Colonic mucosa (tissue), 4 donors: ENCODE measurements around the gene ALDH3B2. TPM values are rescaled to one million over a fixed set of nuclear protein-coding genes. Genes with fewer than 3 reads are reported as not detected.
"Not testable (repeated sequence)": the region's sequence is repeated elsewhere in the genome, so short reads cannot be mapped to it uniquely, and the experiment has no call there.

Source experiments
- DNase-seq: peaks from one replicate; pipeline ENCODE4 v3.0.0-alpha.2; 2020
- H3K27ac ChIP-seq: fragments of 200-600 bp; one replicate; pipeline ENCODE4 v1.8.0; 2021
- H3K27me3 ChIP-seq: fragments of 200-600 bp; one replicate; pipeline ENCODE4 v1.8.0; 2021
- H3K36me3 ChIP-seq: fragments of 200-600 bp; one replicate; pipeline ENCODE4 v1.8.0; 2021
- H3K4me1 ChIP-seq: fragments of 200-600 bp; one replicate; pipeline ENCODE4 v1.8.0; 2021; ENCODE audit warnings: mild to moderate bottlenecking
- H3K4me3 ChIP-seq: fragments of 200-600 bp; one replicate; pipeline ENCODE4 v1.8.0; 2021
- H3K9ac ChIP-seq, 2 donors: one replicate each; pipeline ENCODE4 v1.7.0; 2013; ENCODE audit warnings: control low read depth in 2 of 2, low read depth in 2 of 2, low read length in 2 of 2
- H3K9me3 ChIP-seq: fragments of 200-600 bp; one replicate; pipeline ENCODE4 v1.8.0; 2021
- intact Hi-C: fragments of 100-400 bp; cut with DNase I; formaldehyde crosslinking; loops from one replicate; pipeline ENCODE4 v1.14.1; 2022
- total RNA-seq, 2 donors: library from RNA; stranded (reverse); fragmentation: NEBNext Ultra II Directional in 1 of 2; extraction: Animal tissue kit (Norgen Biotek cat#: 25700) in 1 of 2; gene quantifications; one replicate each; pipeline ENCODE4 v1.2.1, GENCODE V29; 2021
- TF ChIP-seq, protein P1 (sequence below): fragments of 200-600 bp; IDR thresholded peaks from one replicate; pipeline ENCODE4 v1.8.0; 2022; ENCODE audit warnings: antibody characterized with exemption, mild to moderate bottlenecking
- donor health status: healthy.
- donor health status: DM: no; HTN: no; CAD: no.
- donor health status: DM: no; HTN: no; CAD: no.

The ALDH3B2 gene
- total RNA-seq, 2 donors from 2014 or later: 0.08 to 0.89 TPM

DNA sequence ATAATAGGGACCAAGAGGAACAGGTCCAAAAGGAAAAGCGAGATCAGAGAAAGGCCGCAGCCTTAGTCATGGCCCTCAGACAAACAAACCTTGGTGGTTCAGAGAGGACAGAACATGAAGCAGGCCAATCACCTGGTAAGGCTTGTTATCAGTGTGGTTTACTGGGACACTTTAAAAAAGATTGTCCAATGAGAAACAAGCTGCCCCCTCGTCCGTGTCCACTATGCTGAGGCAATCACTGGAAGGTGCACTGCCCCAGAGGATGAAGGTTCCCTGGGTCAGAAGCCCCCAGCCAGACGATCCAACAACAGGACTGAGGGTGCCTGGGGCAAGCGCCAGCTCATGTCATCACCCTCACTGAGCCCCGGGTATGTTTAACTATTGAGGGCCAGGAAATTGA lies 51.5 kb downstream of the ALDH3B2 start:
- H3K9ac ChIP-seq, intact Hi-C loops, H3K36me3 ChIP-seq, H3K9me3 ChIP-seq, DNase-seq, H3K4me3 ChIP-seq, H3K27me3 ChIP-seq, H3K4me1 ChIP-seq, H3K27ac ChIP-seq: not testable (repeated sequence)

DNA sequence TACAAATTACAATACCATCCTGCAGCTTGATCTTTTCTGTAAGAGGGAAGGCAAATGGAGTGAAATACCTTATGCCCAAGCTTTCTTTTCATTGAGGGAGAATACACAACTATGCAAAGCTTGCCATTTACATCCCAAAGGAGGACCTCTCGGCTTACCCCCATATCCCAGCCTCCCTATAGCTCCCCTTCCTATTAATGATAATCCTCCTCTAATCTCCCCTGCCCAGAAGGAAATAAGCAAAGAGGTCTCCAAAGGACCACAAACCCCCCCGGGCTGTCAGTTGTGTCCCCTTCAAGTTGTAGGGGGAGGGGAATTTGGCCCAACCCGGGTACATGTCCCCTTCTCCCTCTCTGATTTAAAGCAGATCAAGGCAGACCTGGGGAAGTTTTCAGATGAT lies 52.5 kb downstream of the ALDH3B2 start:
- DNase-seq, intact Hi-C loops, H3K36me3 ChIP-seq, H3K27me3 ChIP-seq, H3K4me3 ChIP-seq, H3K27ac ChIP-seq, H3K9ac ChIP-seq, H3K4me1 ChIP-seq, H3K9me3 ChIP-seq: not testable (repeated sequence)

DNA sequence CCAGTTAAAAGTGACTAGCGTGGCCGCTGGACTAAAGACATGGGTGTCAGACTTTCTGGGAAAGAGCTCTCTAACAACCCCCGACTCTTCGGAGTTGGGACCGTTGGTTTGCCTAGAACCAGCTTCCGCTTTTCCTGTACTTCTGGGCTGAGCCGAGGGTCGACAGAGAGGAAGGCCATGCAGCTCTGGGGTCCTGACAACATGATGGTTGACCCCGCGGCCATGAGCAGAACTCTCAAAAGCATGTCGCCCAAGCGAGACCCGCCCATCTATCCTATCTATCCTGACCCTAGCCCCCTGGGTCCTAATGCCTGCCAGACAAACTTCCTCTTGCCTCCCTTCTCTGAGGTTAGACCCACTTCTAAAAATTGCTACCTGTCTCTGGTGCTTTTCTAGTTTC lies 53.8 kb downstream of the ALDH3B2 start:
- intact Hi-C loops, H3K9ac ChIP-seq, H3K36me3 ChIP-seq, H3K27me3 ChIP-seq, H3K27ac ChIP-seq, DNase-seq, H3K4me3 ChIP-seq, H3K9me3 ChIP-seq, H3K4me1 ChIP-seq: not testable (repeated sequence)

DNA sequence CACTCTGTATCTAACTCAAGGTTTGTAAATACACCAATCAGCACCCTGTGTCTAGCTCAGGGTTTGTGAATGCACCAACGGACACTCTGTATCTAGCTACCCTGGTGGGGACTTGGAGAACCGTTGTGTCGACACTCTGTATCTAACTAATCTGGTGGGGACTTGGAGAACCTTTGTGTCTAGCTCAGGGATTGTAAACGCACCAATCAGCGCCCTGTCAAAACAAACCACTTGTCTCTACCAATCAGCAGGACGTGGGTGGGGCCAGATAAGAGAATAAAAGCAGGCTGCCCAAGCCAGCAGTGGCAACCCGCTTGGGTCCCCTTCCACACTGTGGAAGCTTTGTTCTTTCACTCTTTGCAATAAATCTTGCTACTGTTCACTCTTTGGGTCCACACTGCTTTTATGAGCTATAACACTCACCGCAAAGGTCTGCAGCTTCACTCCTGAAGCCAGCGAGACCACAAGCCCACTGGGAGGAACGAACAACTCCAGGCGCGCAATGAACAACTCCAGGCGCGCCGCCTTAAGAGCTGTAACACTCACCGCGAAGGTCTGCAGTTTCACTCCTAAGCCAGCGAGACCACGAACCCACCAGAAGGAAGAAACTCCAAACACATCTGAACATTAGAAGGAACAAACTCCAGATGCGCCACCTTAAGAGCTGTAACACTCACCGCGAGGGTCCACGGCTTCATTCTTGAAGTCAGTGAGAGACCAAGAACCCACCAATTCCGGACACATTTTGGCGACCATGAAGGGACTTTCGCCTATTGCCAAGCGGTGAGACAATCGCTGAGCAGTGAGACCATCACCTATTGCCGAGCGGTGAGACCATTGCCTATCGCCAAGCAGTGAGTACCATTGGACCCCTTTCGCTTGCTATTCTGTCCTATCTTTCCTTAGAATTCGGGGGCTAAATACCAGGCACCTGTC lies 54.5 kb downstream of the ALDH3B2 start:
- intact Hi-C loops, H3K4me3 ChIP-seq, H3K36me3 ChIP-seq, H3K27me3 ChIP-seq, H3K9ac ChIP-seq, H3K27ac ChIP-seq, H3K4me1 ChIP-seq, H3K9me3 ChIP-seq, DNase-seq: not testable (repeated sequence)

DNA sequence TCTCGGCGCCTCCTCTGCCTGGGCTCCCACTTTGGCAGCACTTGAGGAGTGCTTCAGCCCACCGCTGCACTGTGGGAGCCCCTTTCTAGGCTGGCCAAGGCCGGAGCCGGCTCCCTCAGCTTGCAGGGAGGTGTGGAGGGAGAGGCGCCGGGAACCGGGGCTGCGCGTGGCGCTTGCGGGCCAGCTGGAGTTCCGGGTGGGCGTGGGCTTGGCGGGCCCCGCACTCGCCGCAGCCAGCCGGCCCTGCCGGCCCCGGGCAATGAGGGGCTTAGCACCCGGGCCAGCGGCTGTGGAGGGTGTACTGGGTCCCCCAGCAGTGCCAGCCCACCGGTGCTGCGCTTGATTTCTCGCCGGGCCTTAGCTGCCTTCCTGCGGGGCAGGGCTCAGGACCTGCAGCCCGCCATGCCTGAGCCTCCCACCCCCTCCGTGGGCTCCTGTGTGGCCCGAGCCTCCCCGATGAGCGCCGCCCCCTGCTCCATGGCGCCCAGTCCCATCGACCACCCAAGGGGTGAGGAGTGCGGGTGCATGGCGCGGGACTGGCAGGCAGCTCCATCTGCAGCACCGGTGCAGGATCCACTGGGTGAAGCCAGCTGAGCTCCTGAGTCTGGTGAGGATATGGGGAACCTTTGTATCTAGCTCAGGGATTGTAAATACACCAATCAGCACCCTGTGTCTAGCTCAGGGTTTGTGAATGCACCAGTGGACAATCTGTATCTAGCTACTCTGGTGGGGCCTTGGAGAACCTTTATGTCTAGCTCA lies 55.3 kb downstream of the ALDH3B2 start:
- intact Hi-C loops, H3K9me3 ChIP-seq, H3K4me3 ChIP-seq, H3K9ac ChIP-seq, H3K36me3 ChIP-seq, H3K4me1 ChIP-seq, H3K27me3 ChIP-seq, H3K27ac ChIP-seq, DNase-seq: not testable (repeated sequence)

DNA sequence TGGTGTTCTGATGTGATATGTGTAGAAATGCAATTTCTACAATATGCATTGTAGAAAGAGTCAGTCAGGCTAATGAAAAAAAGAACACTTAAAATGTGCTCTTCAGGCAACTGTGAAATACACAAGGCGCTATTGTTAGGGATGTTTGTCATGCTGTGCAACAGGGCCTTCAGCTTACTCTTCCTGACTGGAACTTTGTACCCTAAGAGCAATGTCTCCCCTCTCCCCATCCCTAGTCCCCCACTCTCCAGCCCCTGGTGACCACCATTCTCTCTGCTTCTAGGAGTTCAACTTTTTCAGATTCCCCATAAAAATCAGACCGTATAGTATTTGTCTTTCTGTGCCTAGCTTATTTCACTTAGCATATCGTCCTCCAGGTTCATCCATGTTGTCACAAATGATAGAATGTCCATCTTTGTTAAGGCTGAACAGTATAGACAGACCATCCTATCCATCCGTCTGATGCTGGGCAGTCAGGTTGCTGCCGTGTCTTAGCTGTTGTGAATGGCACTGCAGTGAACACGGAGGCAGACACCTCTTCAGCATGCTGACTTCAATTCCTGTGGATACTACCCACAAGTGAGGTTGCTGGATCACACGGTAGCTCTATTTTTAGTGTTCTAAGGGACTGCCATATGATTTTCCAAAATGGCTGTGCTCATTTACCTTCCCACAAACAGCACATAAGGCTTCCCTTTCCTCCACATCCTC lies 57.0 kb downstream of the ALDH3B2 start:
- Histone ChIP-seq H3K36me3 (no peaks in the 10 kb centered on the region), H3K9ac (no peak overlapping the region), H3K27ac (no peak overlapping the region), H3K27me3 (no peaks in the 10 kb centered on the region), H3K9me3 (no peaks in the 10 kb centered on the region), H3K4me3 (no peak overlapping the region), H3K4me1 (no peaks in the 10 kb centered on the region)
- TF ChIP-seq, protein P1, sequence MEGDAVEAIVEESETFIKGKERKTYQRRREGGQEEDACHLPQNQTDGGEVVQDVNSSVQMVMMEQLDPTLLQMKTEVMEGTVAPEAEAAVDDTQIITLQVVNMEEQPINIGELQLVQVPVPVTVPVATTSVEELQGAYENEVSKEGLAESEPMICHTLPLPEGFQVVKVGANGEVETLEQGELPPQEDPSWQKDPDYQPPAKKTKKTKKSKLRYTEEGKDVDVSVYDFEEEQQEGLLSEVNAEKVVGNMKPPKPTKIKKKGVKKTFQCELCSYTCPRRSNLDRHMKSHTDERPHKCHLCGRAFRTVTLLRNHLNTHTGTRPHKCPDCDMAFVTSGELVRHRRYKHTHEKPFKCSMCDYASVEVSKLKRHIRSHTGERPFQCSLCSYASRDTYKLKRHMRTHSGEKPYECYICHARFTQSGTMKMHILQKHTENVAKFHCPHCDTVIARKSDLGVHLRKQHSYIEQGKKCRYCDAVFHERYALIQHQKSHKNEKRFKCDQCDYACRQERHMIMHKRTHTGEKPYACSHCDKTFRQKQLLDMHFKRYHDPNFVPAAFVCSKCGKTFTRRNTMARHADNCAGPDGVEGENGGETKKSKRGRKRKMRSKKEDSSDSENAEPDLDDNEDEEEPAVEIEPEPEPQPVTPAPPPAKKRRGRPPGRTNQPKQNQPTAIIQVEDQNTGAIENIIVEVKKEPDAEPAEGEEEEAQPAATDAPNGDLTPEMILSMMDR: no peak
- DNase-seq: no peak
- intact Hi-C loops: no loop called here

DNA sequence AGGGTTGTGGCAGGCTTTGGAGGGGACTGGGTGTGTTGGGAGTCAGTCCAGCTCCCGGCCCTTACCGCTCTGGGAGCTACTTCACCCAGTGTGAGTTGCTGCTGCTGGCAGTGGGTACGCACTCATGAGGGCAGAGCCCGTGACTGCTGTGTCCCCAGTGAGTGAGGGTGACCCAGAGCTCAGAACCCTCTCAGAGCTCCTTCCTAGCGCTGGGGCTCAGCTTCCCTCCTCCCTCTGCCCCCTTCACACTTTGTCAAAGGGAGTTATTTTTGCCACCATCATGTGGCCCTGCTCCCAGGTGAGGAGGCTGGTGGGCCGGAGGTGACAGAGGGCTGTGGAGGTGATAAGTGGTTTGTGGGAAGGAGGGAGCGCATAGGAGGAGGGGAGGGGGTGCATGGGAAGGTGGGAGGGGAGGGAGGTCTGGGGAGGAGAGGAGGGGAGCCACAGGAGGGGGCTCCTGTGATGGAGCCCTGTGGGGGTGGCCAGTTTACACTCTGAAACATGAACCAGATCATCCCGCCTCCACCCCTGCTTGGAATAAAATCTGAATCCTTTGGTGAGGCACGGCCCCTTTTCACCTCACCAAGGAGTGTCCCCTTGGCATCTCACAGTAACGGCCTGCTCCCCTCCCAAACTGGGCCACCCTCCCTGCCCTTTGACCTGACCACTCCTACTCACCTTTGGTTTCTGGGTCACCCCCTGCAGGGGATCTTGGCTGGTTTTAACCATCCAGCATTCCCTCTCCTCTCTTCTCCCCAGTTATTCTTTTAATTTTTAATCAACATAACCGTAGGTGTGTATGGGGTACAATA lies 57.8 kb downstream of the ALDH3B2 start:
- H3K9me3 ChIP-seq: no peaks in the 10 kb centered on the region
- H3K27ac ChIP-seq: no peak overlapping the region
- H3K4me3 ChIP-seq: no peak overlapping the region
- DNase-seq: no peak
- no peak overlapping the region for H3K9ac ChIP-seq
- H3K4me1 ChIP-seq: no peaks in the 10 kb centered on the region
- H3K36me3 ChIP-seq: no peaks in the 10 kb centered on the region
- intact Hi-C loops: no loop called here
- no peaks in the 10 kb centered on the region for H3K27me3 ChIP-seq
- TF ChIP-seq, protein P1: no peak
